Aorta (tissue), 5 donors: ENCODE data around the gene MUCL1. TPM values are rescaled to one million over a fixed set of nuclear protein-coding genes. Genes with fewer than 3 reads are reported as not detected.
"Not testable (repeated sequence)": the region's sequence is repeated elsewhere in the genome, so short reads cannot be mapped to it uniquely, and the experiment has no call there.

Experiments
- ATAC-seq: fragments of 200-7000 bp; cut with Tn5 transposase; one replicate; pipeline ENCODE4 v1.9.1; 2022; ENCODE audit warnings: moderate library complexity; ENCODE audit not compliant: low FRiP score
- DNase-seq, 2 donors: peaks; one replicate each; pipeline ENCODE4 v3.0.0-alpha.2; 2020
- H3K27ac ChIP-seq, 2 donors: one replicate each; pipeline ENCODE4 v1.5.1; 2013; ENCODE audit warnings: low read length in 2 of 2, mild to moderate bottlenecking in 2 of 2, moderate library complexity in 2 of 2, control low read depth in 1 of 2, inconsistent platforms in 1 of 2, low read depth in 1 of 2
- H3K27me3 ChIP-seq, 2 donors: one replicate each; pipeline ENCODE4 v1.6.1; 2013; ENCODE audit warnings: control low read depth in 1 of 2, low read length in 1 of 2, mild to moderate bottlenecking in 1 of 2, moderate library complexity in 1 of 2; ENCODE audit not compliant: insufficient read depth in 2 of 2, control insufficient read depth in 1 of 2
- H3K36me3 ChIP-seq, 2 donors: one replicate each; pipeline ENCODE4 v1.6.1; 2013; ENCODE audit warnings: control low read depth in 1 of 2, low read length in 1 of 2, mild to moderate bottlenecking in 1 of 2; ENCODE audit not compliant: insufficient read depth in 2 of 2, control insufficient read depth in 1 of 2
- H3K4me1 ChIP-seq, 2 donors: one replicate each; pipeline ENCODE4 v1.6.1; 2013; ENCODE audit warnings: low read length in 2 of 2, control low read depth in 1 of 2, mild to moderate bottlenecking in 1 of 2, moderate library complexity in 1 of 2; ENCODE audit not compliant: insufficient read depth in 2 of 2, control insufficient read depth in 1 of 2
- H3K4me3 ChIP-seq, 2 donors: one replicate each; pipeline ENCODE4 v1.5.1; 2013; ENCODE audit warnings: low read length in 2 of 2, control low read depth in 1 of 2, mild to moderate bottlenecking in 1 of 2
- H3K9me3 ChIP-seq: one replicate; pipeline ENCODE4 v1.6.1; 2013; ENCODE audit warnings: mild to moderate bottlenecking, low read length; ENCODE audit not compliant: control insufficient read depth
- WGBS, 2 donors: extraction: QIAGEN DNeasy Blood & Tissue Kit; methylation state at CpG; one replicate each; pipeline ENCODE4 v1.1.7; 2013; 5-methylcytosine and 5-hydroxymethylcytosine counted together
- intact Hi-C, 2 donors: fragments of 100-400 bp; cut with DNase I; formaldehyde crosslinking; loops; one replicate each; pipeline versions ENCODE4 v1.14.2 to v1.15.0; 2022
- polyA plus RNA-seq, 2 donors: library from polyadenylated mRNA; stranded (reverse); fragments of 200-250 nt; gene quantifications; one replicate each; pipeline ENCODE4 v1.2.3, GENCODE V29; 2013
- total RNA-seq, 2 donors: library from RNA; stranded (reverse); fragmentation: NEBNext Ultra II Directional; extraction: Animal tissue kit (Norgen Biotek cat#: 25700); gene quantifications; one replicate each; pipeline ENCODE4 v1.2.1, GENCODE V29; 2021
- donor health status: healthy with polysubstance abuse.
- donor health status: Bipolar disorder and iron deficiency.
- donor health status: DM: no; HTN: no; CAD: no.
- donor health status: DM: no; HTN: no; CAD: no.
- donor health status: DM: yes; HTN: yes; CAD: no.

Gene MUCL1
- total and polyA plus RNA-seq, 4 donors, result not detected

GRCh38 chr12:54882079-54882478, 27.8 kb downstream of the MUCL1 start:
- Histone ChIP-seq H3K36me3 (no peaks in the 10 kb centered on the region), H3K4me3 (no peak overlapping the region), H3K4me1 (no peaks in the 10 kb centered on the region), H3K9me3 (no peaks in the 10 kb centered on the region), H3K27me3 (no peaks in the 10 kb centered on the region), H3K27ac (no peak overlapping the region)
- DNase-seq, result no peak
- intact Hi-C loops, result no loop called here
- 75 to 83% methylated on average over 2 of the region's 2 CpGs for whole genome bisulfite sequencing, 2 donors
- no peak for ATAC-seq

- H3K4me3 ChIP-seq, H3K27me3 ChIP-seq, intact Hi-C loops, ATAC-seq, H3K4me1 ChIP-seq, H3K36me3 ChIP-seq, H3K9me3 ChIP-seq, H3K27ac ChIP-seq, DNase-seq: not testable (repeated sequence)
- WGBS, 2 donors, result 74 to 75% methylated on average over 1 of the region's 1 CpG
Measured at GRCh38 chr12:54882597-54882996, 28.3 kb downstream of the MUCL1 start.

DNA sequence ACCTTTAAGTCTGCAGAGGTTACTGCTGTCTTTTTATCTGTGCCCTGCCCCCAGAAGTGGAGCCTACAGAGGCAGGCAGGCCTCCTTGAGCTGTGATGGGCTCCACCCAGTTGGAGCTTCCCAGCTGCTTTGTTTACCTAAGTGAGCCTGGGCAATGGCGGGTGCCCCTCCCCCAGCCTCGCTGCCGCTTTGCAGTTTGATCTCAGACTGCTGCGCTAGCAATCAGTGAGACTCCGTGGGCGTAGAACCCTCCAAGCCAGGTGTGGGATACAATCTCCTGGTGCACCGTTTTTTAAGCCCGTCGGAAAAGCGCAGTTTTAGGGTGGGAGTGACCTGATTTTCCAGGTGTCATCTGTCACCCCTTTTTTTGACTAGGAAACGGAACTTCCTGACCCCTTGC, 34.1 kb downstream of the MUCL1 start:
- H3K36me3 ChIP-seq, DNase-seq, H3K4me1 ChIP-seq, ATAC-seq, H3K27me3 ChIP-seq, H3K27ac ChIP-seq, H3K9me3 ChIP-seq, intact Hi-C loops, H3K4me3 ChIP-seq: not testable (repeated sequence)
- 81 to 82% methylated on average over 11 of the region's 11 CpGs for WGBS, 2 donors

GRCh38 chr12:54890339-54890738, 36.0 kb downstream of the MUCL1 start:
- intact Hi-C loops, result no loop called here
- ATAC-seq (no peak), DNase-seq (no peak)
- H3K36me3 ChIP-seq, result no peaks in the 10 kb centered on the region
- WGBS, 2 donors, result 86 to 90% methylated on average over 3 of the region's 3 CpGs
- H3K27ac ChIP-seq, result no peak overlapping the region
- H3K4me3 ChIP-seq, result no peak overlapping the region
- no peaks in the 10 kb centered on the region for H3K27me3 ChIP-seq
- H3K9me3 ChIP-seq, result no peaks in the 10 kb centered on the region
- H3K4me1 ChIP-seq, result no peaks in the 10 kb centered on the region

GRCh38 chr12:54891717-54892478, 37.6 kb downstream of the MUCL1 start:
- no peaks in the 10 kb centered on the region for H3K4me1 ChIP-seq
- H3K36me3 ChIP-seq, result no peaks in the 10 kb centered on the region
- no peaks in the 10 kb centered on the region for H3K9me3 ChIP-seq
- DNase-seq, result no peak
- no peak overlapping the region for H3K4me3 ChIP-seq
- 48 to 52% methylated on average over 3 of the region's 3 CpGs for WGBS, 2 donors
- no peak overlapping the region for H3K27ac ChIP-seq
- no peaks in the 10 kb centered on the region for H3K27me3 ChIP-seq
- intact Hi-C loops, result no loop called here
- ATAC-seq, result no peak

Other genes with a start within 250 kb of the MUCL1 start
- not detected for gene LACRT, start 219.6 kb upstream of the MUCL1 start, total RNA-seq
- gene LACRT, start 219.6 kb upstream of the MUCL1 start, polyA plus RNA-seq, result not detected
- gene DCD, start 206.2 kb upstream of the MUCL1 start, total RNA-seq, result not detected
- not detected for gene DCD, start 206.2 kb upstream of the MUCL1 start, polyA plus RNA-seq
- 1 to 10 TPM; 1.0 to 2.1 TPM for gene TESPA1, start 130.2 kb downstream of the MUCL1 start, total RNA-seq
- 1 to 10 TPM in 1 of 2 donors, under 1 TPM in 1; 0.26 to 1.0 TPM for gene TESPA1, start 130.2 kb downstream of the MUCL1 start, polyA plus RNA-seq
- gene NEUROD4, start 165.5 kb downstream of the MUCL1 start, total RNA-seq, result not detected
- gene NEUROD4, start 165.5 kb downstream of the MUCL1 start, polyA plus RNA-seq, result not detected